ENCODE results near the gene ADAMTS17. TPM values are rescaled to one million over a fixed set of nuclear protein-coding genes. Genes with fewer than 3 reads are reported as not detected.

ADAMTS17 gene
- total RNA-seq, 1 donor from 2014 or later: 6.2 TPM

DNA sequence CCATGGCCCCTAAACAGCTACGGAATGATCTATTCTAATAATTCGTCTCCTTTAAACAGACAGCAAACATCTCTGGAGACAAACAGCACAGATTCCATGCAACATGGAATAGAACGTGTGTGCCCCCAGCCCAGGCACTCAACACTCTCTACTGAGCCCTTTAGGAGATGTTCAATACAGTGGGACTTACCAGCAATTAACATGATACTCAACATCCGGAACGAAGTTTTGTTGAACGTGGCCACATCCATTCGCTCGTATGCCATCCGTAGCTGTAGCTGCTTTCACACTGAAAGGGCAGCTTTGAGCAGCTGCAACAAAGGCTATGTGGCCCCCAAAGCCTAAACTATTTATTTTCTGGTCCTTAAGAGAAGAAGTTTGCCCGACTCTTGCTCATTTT is 3.5 kb downstream of the ADAMTS17 start:
- H3K27me3 ChIP-seq: peaks cover 13% of the 10 kb centered on the region
- H3K4me3 ChIP-seq: no peak overlapping the region
- no peaks in the 10 kb centered on the region for H3K9me3 ChIP-seq
- no peaks in the 10 kb centered on the region for H3K36me3 ChIP-seq
- DNase-seq (no peak), ATAC-seq (no peak)
- intact Hi-C loops (cut with DNase I): no loop called here
- TF ChIP-seq, protein P1, sequence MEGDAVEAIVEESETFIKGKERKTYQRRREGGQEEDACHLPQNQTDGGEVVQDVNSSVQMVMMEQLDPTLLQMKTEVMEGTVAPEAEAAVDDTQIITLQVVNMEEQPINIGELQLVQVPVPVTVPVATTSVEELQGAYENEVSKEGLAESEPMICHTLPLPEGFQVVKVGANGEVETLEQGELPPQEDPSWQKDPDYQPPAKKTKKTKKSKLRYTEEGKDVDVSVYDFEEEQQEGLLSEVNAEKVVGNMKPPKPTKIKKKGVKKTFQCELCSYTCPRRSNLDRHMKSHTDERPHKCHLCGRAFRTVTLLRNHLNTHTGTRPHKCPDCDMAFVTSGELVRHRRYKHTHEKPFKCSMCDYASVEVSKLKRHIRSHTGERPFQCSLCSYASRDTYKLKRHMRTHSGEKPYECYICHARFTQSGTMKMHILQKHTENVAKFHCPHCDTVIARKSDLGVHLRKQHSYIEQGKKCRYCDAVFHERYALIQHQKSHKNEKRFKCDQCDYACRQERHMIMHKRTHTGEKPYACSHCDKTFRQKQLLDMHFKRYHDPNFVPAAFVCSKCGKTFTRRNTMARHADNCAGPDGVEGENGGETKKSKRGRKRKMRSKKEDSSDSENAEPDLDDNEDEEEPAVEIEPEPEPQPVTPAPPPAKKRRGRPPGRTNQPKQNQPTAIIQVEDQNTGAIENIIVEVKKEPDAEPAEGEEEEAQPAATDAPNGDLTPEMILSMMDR (IDR thresholded peaks at IDR 0.05): no peak
- peaks cover 8% of the 10 kb centered on the region for H3K4me1 ChIP-seq
- H3K27ac ChIP-seq: no peak overlapping the region

DNA sequence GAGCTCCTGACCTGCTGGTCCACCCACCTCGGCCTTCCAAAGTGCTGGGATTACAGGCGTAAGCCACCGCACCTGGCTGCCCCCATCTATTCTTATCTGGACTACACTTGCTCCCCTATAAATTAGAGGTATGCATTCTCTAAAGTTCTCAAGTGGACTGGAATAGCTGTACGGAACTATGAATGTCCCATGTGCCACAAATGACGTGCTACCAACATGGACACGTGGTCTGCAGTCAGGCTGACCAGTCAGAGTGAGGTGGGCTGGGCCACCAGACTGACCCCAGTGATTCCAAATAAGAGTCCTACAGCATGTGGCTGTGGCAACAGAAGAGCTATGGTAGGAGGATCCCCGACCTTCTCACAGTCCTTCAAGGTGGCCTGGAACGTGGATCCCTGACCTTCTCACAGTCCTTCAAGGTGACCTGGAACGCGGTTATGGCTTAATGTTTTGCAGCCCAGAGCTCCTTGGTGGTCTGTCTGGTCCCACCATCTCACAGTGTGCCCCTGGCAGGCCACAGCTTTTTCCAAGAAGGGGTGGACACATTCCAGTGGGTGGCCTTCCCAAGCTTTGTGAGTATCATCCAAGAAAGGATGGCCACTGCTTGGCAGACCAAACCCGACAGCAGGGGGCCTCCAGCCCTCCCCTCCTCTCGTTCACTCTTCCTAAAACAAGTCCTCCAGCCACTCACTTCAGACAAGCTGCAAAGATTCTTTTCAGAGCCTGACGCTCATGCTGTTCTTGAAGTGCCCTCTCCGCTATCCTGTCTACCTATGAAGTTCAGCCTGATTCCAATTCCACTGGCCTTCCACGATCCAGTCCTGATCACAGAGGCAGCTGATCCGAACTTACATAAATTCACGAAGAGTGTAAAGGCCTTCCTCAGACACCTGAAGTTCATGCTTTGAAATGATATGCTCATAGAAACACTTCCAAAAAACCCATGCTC is 4.4 kb downstream of the ADAMTS17 start:
- intact Hi-C loops (cut with DNase I): no loop called here
- no peak overlapping the region for H3K27ac ChIP-seq
- peaks cover 13% of the 10 kb centered on the region for H3K27me3 ChIP-seq
- ATAC-seq (no peak), DNase-seq (no peak)
- H3K9me3 ChIP-seq: no peaks in the 10 kb centered on the region
- H3K4me1 ChIP-seq: peaks cover 8% of the 10 kb centered on the region
- TF ChIP-seq, protein P1 (IDR thresholded peaks at IDR 0.05): no peak
- no peaks in the 10 kb centered on the region for H3K36me3 ChIP-seq
- H3K4me3 ChIP-seq: no peak overlapping the region

DNA sequence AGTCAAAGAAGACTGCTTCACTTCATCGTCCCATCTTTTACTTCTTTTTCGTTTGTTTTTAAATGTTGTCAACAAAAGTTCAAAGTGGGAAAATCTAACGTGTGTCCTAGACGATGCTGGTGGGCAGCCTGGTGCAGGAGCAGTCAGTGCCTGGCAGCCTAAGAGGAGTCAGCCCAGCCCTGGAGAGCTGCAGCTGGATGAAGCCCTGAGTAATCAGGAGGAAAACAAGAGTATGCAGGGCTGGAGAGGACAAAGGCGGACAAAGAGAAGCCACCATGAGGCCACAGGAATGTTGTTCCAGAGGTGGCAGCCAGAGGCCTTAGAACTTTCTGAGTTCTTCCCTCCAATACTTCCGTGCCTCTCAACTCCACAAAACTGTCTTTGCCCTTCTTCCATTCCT is 5.7 kb downstream of the ADAMTS17 start:
- no peak for DNase-seq
- peaks cover 6% of the 10 kb centered on the region for H3K4me1 ChIP-seq
- H3K36me3 ChIP-seq: no peaks in the 10 kb centered on the region
- H3K4me3 ChIP-seq: no peak overlapping the region
- no peaks in the 10 kb centered on the region for H3K9me3 ChIP-seq
- ATAC-seq: no peak
- peaks cover 13% of the 10 kb centered on the region for H3K27me3 ChIP-seq
- intact Hi-C loops (cut with DNase I): no loop called here
- TF ChIP-seq, protein P1 (IDR thresholded peaks at IDR 0.05): no peak
- H3K27ac ChIP-seq: no peak overlapping the region

DNA sequence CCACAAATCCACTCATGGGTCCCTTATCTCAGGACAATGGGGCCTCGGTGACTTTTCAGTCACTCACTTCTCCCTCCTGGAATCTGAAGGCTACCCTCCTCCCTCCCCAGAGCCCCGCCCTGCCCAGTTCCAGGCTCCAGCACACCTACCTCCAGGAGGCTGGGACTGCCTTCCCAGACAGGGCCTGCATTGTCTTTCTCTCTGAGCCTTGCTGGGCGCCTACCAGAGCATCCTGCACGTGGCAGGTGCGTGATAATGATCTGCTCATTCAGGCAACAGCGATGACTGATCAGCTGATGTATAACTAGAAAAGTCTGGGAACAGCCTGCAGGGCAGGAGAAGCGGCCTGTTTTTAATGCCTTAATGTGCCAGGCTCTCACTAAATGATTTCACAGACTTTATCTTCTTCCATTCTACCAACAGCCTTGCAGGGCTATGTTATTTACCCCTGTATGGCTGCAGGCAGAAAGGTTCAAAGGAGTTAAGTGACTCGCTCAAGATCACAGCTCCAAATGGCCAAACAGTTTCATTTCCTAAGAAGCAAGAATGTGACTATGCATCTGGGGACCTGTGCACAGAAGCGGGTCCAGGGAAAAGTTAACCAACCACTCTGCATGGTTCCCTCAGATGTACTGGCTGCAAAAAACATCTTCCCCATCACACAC is 6.3 kb downstream of the ADAMTS17 start:
- Histone ChIP-seq H3K36me3 (no peaks in the 10 kb centered on the region), H3K27me3 (peaks cover 8% of the 10 kb centered on the region), H3K9me3 (no peaks in the 10 kb centered on the region), H3K27ac (no peak overlapping the region), H3K4me3 (no peak overlapping the region), H3K4me1 (peaks cover 1% of the 10 kb centered on the region)
- DNase-seq: no peak
- TF ChIP-seq, protein P1 (IDR thresholded peaks at IDR 0.05): no peak
- no peak for ATAC-seq
- intact Hi-C loops (cut with DNase I): no loop called here

DNA sequence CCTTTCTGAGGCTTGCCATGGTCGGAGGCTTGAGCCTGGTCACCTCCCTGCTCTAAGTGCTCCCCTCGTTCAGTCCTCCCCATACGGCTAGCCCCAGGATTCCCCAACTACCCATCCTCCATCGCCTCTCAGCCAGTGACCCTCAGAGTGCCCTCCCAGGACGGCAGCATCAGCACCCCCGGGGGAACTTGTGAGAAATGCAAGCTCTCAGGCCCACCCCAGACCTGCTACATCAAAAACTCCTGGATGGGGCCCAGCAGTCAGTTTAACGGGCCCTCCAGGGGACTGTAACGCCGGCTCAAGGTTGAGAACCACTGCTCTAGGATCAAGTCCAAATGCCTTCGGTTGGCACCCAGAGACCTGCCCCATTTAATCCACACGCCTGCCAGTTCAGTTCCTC is 6.9 kb downstream of the ADAMTS17 start:
- no peaks in the 10 kb centered on the region for H3K4me1 ChIP-seq
- TF ChIP-seq, protein P1 (IDR thresholded peaks at IDR 0.05): no peak
- H3K9me3 ChIP-seq: no peaks in the 10 kb centered on the region
- no peak for DNase-seq
- intact Hi-C loops (cut with DNase I): no loop called here
- peaks cover 3% of the 10 kb centered on the region for H3K27me3 ChIP-seq
- no peak overlapping the region for H3K27ac ChIP-seq
- no peak overlapping the region for H3K4me3 ChIP-seq
- no peaks in the 10 kb centered on the region for H3K36me3 ChIP-seq
- no peak for ATAC-seq
